Measurements from ENCODE around the gene IFNL3.
"Not testable (repeated sequence)": the region's sequence is repeated elsewhere in the genome, so short reads cannot be mapped to it uniquely, and the experiment has no call there.

IFNL3 gene

GRCh38 chr19:39218230-39219007 is 26.4 kb downstream of the IFNL3 start:
- DNase-seq (ENCODE audit: low read depth), result no peak

- DNase-seq (ENCODE audit: low read depth), result no peak
Measured at GRCh38 chr19:39217094-39217493, 27.7 kb downstream of the IFNL3 start.

DNA sequence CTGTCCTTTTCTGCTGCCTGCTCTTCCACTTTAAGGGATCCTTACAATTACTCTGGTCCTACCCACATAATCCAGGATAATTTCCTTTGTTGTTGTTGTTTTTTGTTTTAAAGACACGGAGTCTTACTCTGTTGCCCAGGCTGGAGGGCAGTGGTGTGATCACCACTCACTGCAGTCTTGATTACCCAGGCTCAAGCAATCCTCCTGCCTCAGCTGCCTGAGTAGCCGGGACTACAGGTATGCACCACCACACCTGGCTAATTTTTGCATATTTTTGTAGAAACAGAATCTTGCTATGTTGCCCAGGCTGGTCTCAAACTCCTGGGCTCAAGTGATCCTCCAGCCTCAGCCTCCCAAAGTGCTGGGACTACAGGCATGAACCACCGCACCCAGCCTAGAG is 29.5 kb downstream of the IFNL3 start:
- DNase-seq (ENCODE audit: low read depth), result not testable (repeated sequence)

- DNase-seq (ENCODE audit: low read depth), result no peak
Measured at GRCh38 chr19:39212375-39212742, 32.4 kb downstream of the IFNL3 start.

DNA sequence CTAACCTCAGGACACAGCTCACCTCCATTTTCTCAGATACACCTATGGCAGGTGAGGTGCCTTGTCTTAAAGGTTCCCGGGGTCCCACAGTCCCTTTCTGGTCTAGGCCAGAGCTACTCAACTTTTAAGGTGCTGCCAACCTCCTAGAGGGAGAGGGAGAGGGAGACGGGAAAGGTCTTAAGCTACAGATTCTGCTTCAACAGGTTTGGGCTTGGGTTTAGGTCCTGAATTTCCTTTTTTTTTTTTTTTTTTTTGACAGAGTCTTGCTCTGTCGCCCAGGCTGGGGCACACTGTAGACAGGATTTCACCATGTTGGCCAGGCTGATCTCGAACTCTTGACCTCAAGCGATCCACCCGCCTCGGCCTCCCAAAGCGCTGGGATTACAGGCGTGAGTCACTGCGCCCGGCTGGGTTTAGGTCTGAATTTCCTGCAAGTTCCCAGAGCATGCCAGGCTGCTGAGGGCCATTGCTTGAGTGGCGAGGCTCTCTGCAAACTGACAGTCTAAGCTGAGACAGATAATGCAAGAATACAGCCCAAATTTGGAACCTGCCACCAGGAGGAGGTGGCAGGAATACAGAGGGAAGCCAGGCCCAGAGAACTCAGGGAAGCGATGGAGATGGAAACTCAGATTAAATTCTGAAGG is 33.0 kb downstream of the IFNL3 start:
- DNase-seq (ENCODE audit: low read depth), result no peak

DNA sequence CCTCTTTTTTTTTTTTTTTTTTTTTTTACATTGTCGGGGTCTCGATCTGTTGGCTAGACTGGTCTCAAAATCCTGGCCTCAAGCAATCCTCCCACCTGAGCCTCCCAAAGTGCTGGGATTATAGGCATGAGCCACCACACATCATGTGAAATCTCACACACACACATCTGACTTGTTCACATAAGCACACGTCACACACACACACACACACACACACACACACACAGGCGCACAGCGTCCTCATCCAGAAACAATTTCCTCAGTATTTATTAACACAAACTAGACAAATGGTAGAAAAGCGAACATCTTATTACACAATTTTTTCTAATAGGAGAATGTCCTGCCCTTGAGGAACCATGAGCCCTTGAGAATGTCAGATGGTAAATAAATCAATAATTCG is 35.6 kb downstream of the IFNL3 start:
- no peak for DNase-seq (ENCODE audit: low read depth)

- DNase-seq (ENCODE audit: low read depth), result no peak
Measured at GRCh38 chr19:39208175-39208795, 36.5 kb downstream of the IFNL3 start.

- no peak for DNase-seq (ENCODE audit: low read depth)
Measured at GRCh38 chr19:39207293-39207836, 37.4 kb downstream of the IFNL3 start.

- no peak for DNase-seq (ENCODE audit: low read depth)
Measured at GRCh38 chr19:39206122-39206521, 38.7 kb downstream of the IFNL3 start.

DNA sequence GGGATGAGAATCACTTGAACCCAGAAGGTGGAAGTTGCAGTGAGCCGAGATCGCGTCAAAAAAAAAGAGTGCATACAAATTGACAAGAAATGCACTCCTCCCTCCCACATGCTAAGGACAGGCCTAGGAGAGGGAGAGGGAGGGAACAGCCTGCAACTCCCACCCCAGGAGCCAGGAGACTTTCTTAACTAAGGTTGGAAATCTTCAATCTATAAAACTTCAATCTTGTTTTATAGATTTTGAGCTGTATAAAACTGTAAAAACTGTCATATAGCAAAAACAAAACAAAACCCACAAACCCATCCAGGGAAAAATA is 39.4 kb downstream of the IFNL3 start:
- DNase-seq (ENCODE audit: low read depth), result no peak

DNA sequence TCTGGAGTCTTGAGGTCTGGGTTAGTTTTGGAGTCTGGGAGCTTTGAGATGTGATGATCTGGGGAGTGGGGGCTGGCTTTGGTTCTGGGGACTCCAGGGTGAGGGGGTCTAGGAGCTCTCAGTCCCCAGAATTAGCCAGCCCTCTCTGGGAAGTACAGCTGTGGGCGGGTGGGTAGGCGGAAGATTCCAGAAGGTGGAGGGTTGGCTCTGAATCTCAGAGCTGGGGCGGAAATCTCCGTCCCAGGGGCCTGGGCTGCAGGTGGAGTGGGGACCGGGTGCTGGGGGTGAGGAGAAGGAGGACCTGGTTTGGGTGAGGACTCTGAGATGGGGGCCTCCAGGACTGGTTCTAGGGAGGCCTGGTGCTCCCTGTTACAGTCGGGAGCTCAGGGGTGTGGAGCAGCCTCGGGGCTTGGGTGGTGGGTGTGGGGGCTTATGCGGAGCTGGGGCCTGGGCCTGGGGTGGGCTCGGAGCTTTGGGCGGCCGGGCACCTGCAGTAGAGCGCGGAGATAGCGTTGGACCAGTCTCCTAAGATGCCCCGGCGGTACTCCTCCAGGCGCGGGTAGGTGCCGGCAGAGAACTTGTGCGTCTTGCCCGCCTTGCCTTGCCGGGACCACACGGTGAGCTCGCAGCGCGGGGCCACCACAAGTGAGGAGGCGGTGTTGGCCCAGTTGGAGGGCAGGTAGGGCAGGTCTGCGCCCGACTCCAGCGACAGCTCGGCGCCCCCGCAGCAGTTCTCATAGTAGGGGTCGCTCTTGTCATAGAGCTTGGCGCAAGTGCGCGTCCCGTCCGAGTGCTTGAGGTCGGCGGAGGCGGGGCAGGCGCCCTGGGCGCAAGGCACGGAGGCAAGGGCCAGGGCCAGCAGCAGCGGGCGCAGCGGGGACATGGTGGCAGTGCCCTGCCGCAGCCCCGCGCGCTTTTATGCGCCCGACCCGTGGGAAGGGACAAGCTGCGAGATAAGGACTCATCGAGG is 41.1 kb downstream of the IFNL3 start, which contains the start of gene SYCN:
Gene SYCN, minus strand, starts transcription at position 892 of the 970 bp plus-strand sequence. Its CDS starts 9 bp downstream, at position 883.
- no peak for DNase-seq (ENCODE audit: low read depth)

- no peak for DNase-seq (ENCODE audit: low read depth)
Measured at GRCh38 chr19:39202998-39203355, 41.8 kb downstream of the IFNL3 start.

GRCh38 chr19:39200803-39201115 is 44.0 kb downstream of the IFNL3 start:
- no peak for DNase-seq (ENCODE audit: low read depth)

DNA sequence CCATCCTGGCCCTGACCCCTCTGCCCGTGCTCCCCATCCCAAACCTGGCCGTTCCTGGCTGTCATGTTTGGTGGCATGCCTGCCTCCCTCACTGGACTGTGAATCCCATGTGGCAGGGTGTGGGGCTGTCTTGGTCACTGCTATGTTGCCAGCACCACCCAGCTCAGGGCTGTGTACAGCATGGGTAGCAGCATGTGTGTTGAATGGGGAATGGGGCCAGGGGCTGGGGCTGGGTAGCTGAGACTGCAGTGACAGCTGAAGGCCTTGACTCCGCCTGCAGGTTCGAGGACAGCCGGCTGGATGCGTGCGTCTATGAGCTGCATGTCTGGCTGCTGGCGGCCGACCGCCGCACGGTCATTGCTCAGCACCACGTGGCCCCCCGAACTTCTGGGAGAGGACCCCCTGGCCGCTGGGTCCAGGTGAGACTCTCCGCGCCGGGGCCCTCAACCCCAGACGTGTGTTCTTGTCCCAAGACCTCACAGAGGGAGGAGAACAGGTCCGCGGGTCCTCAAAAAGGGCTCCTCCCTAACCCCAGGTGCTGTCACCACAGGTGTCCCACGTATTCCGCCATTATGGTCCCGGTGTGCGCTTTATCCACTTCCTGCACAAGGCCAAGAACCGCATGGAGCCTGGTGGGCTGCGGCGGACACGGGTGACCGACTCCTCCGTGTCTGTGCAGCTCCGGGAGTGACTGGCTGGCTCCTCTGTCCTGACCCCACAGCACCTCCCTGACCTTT is 44.6 kb downstream of the IFNL3 start:
- DNase-seq (ENCODE audit: low read depth), result no peak

DNA sequence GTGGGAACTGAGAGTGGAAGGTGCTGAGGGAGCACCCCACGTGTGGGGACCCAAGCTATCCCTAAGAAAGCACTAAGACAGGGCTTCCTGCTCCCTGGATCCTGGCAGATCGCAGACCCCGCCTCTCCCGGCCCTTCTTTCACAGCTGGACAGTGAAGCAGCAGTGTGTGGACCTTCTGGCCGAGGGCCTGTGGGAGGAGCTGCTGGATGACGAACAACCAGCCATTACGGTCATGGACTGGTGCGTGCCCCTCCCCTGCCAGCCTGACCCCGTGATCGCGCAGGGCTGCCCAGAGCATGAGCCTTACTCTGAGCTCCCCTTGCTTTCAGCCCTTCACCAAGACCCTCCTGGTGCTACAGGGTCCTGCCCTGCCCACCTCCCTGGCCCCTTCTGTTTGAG is 45.8 kb downstream of the IFNL3 start:
- DNase-seq (ENCODE audit: low read depth), result no peak

GRCh38 chr19:39197808-39198207 is 47.0 kb downstream of the IFNL3 start:
- no peak for DNase-seq (ENCODE audit: low read depth)

DNA sequence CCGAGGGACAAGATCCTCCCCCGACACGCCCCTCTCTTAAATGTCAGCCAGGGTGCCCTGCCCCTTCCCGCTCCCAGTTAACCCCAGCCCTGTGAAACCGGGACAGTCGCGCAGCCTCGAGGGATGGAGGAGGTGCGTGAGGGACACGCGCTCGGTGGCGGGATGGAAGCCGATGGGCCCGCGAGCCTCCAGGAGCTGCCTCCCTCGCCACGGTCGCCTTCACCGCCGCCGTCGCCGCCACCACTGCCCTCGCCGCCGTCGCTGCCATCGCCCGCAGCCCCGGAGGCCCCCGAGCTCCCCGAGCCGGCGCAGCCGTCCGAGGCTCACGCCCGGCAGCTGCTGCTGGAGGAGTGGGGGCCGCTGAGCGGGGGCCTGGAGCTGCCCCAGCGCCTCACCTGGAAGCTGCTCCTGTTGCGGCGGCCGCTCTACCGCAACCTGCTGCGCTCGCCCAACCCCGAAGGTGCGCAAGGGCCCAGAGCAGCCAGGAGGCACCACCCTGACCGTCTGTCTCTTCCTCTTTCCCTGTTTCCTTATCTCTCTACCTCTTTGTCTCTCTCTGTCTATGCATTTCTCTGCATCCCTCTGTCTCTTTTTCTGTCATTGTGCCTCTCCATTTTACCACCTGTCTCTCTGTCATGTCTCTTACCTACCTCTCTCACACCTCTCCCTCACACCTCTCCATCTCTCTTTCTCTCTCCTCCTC is 47.8 kb downstream of the IFNL3 start, which contains the start of gene NCCRP1:
Gene NCCRP1, plus strand, starts transcription at position 105 of the 703 bp plus-strand sequence. Its CDS starts 19 bp downstream, at position 124.
- DNase-seq (ENCODE audit: low read depth), result no peak

DNA sequence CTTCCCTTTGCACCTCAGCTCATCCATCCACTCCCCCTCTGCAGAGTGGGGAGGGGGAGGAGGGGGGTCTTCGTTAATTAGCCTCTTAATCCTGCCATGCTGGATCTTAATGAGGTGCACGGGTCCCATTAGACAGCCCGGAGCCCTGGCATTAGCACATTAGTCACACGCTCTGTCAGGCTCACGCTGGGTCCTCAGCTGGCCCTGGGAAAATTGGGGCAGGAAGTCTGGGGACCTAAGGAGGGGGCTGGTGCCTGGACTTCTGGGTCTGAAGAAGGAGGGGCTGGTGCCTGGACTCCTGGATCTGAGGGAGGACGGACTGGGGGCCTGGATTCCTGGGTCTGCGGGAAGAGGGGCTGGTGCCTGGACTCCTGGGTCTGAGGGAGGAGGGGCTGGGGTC is 48.5 kb downstream of the IFNL3 start:
- DNase-seq (ENCODE audit: low read depth), result no peak

- DNase-seq (ENCODE audit: low read depth), result no peak
Measured at GRCh38 chr19:39195755-39196154, 49.1 kb downstream of the IFNL3 start.

- no peak for DNase-seq (ENCODE audit: low read depth)
Measured at GRCh38 chr19:39194832-39195542, 49.8 kb downstream of the IFNL3 start.

All from CMK (cell line).